Stimulated activated CD8-positive, alpha-beta memory T cell treated with anti-CD3 and anti-CD28 coated beads, Interleukin-7, amount 100 ng/mL, for 1 hour (primary cell): ENCODE measurements around the gene SLC1A3.

Experiments
- DNase-seq, 2 donors: peaks; one replicate each; pipeline ENCODE4 v3.0.0-alpha.2; 2020; ENCODE audit warnings: low read depth in 2 of 2

Gene SLC1A3

GRCh38 chr5:36599986-36600779, 6.2 kb upstream of the SLC1A3 start:
- no peak for DNase-seq

GRCh38 chr5:36600917-36601527, 5.4 kb upstream of the SLC1A3 start:
- DNase-seq = no peak

GRCh38 chr5:36602704-36603321, 3.6 kb upstream of the SLC1A3 start:
- no peak for DNase-seq

GRCh38 chr5:36605241-36605640, 1.2 kb upstream of the SLC1A3 start:
- no peak for DNase-seq

GRCh38 chr5:36606036-36606427, 374 bp upstream of the SLC1A3 start:
- DNase-seq = no peak

- DNase-seq = no peak
Measured at GRCh38 chr5:36607114-36607571, 737 bp downstream of the SLC1A3 start.

- no peak for DNase-seq
Measured at GRCh38 chr5:36607838-36608783, 1.7 kb downstream of the SLC1A3 start.

- DNase-seq = no peak
Measured at GRCh38 chr5:36610621-36611020, 4.2 kb downstream of the SLC1A3 start.

GRCh38 chr5:36611520-36612274, 5.3 kb downstream of the SLC1A3 start:
- no peak for DNase-seq

- no peak for DNase-seq
Measured at GRCh38 chr5:36613241-36613640, 6.8 kb downstream of the SLC1A3 start.

GRCh38 chr5:36613771-36614656, 7.6 kb downstream of the SLC1A3 start:
- no peak for DNase-seq

GRCh38 chr5:36614657-36615308, 8.4 kb downstream of the SLC1A3 start:
- no peak for DNase-seq

- DNase-seq = no peak
Measured at GRCh38 chr5:36619012-36619635, 12.7 kb downstream of the SLC1A3 start.

GRCh38 chr5:36621985-36622384, 15.6 kb downstream of the SLC1A3 start:
- DNase-seq = no peak

- no peak for DNase-seq
Measured at GRCh38 chr5:36623832-36624231, 17.4 kb downstream of the SLC1A3 start.

- no peak for DNase-seq
Measured at GRCh38 chr5:36624277-36624676, 17.9 kb downstream of the SLC1A3 start.

- no peak for DNase-seq
Measured at GRCh38 chr5:36628695-36629094, 22.3 kb downstream of the SLC1A3 start.

GRCh38 chr5:36629729-36630128, 23.3 kb downstream of the SLC1A3 start:
- DNase-seq = no peak
